GM19023 (cell line): ENCODE measurements around the gene KIF5B.

ENCODE experiments used
- ATAC-seq: cut with Tn5 transposase; IDR thresholded peaks from one replicate; pipeline ENCODE4 v1.9.1; 2021; ENCODE audit warnings: mild to moderate bottlenecking, moderate library complexity; ENCODE audit not compliant: unreplicated experiment

KIF5B gene

DNA sequence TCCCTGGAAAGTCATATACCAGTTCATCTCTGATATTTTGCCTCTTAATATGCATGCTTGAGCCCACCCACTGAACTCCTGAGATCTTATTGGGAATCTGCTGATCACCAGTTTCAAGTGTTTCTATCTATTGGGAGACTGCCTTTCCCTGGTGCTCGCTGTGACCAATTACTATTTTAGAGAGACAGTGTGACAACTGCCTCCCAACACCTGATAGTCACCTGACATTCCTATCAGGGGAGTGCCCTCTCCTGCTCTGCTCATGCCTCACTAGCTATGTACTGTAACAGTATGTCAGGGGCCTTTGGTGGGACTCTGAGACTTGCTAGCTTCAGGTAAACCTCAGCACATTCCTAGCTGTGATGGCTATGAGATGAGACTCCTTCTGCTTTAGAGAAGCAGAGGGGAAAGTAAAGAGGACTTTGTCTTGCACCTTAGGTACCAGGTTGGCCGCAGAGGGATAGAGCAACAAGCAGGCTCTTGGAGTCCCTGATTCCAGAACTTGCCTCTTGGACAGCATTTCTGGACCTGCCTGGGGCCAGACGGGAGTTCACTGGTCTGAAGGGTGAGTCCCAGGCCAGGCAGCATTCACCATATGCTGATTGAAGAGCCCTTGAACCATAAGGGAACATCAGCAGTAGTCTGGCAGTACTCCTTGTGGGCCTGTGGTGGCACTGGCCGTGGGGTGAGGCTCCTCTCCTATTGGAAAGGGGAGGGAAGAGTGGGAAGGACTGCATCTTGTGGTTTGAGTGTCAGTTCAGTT lies 93.2 kb downstream of the KIF5B start:
- no peak for ATAC-seq

DNA sequence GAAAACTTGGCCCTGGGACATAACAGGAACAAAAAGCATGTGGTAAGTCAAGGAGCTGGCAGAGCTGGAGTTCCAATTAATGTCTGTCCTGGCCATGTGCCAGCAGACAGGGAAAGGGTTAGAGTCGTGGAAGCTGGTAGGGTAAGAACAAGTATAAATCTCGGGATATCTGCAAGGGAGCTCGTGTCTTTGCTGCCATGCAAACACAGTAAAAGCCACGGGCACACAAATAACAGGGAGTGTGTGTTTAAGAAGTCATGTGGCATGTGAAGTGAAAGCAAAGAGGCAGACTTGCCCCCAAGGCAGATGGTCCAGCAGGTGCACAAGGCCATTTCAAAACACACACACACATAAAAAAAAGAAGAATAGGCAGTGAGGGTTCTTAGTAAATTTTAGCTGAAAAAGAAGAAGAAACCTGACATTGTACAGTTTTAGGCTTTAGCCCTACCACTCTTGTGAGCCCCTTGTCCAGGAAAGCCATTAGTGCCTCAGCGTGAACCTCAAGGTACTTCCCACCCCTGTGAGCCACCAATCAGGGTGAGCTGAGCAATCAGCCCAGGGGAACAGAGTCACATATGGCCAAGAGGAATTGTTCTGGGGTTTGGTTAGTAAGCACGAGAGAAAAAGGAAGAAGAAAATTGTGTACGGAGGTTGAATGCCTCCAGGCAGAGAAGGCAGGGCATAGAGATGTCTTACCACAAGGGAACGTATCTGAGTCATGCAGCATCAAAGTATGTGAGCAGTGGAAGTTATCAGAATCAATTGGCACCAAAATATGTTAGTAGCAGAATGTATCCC lies 94.7 kb downstream of the KIF5B start:
- no peak for ATAC-seq

DNA sequence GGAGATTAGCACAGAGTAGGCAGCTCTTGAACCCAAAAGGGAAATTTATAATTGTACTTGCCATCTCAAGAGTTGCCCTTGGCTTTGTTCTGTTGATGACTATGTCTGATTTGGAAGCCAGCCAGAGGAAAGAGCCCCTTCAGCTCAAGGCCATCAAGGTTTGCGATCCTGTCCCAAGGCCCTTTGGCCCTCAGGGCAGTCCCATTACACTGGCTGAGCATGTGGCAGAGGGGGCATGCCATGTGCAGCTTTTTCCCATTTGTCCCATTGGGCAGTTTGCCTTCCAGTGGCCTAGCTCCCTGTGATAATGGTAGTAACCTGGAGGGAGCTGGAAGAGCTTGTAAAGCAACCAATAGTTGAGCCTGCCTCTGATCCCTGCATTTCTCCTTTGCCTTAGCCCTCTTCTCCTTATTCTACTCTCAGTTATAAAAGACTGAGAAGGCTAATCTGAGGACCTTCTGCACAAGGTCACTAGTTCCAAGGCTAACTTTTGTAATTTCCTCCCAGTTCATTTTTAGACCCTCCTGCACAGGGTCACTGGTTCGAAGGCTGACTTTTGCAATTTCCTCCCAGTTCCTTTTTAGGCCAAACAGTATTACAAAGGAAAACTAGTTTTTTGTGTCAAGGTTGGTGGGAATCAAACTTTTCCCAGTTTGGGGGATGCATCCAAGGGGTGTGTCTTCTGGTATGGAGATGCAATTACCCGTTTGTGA lies 96.6 kb downstream of the KIF5B start:
- ATAC-seq: no peak
